DND-41 (cell line): ENCODE data around the gene ZNF217.

Experiments
- CTCF ChIP-seq: IDR thresholded peaks from 2 replicates; pipeline ENCODE4 v1.5.1; 2012; ENCODE audit warnings: borderline replicate concordance, low read length, moderate library complexity, mild to moderate bottlenecking; ENCODE audit not compliant: poor library complexity, severe bottlenecking; ENCODE audit errors: extremely low read depth
- EZH2 ChIP-seq: IDR thresholded peaks from 3 replicates; pipeline ENCODE4 v1.6.1; 2012; ENCODE audit warnings: borderline replicate concordance, low read depth, mild to moderate bottlenecking, moderate library complexity, low read length, inconsistent platforms; ENCODE audit not compliant: severe bottlenecking

DNA sequence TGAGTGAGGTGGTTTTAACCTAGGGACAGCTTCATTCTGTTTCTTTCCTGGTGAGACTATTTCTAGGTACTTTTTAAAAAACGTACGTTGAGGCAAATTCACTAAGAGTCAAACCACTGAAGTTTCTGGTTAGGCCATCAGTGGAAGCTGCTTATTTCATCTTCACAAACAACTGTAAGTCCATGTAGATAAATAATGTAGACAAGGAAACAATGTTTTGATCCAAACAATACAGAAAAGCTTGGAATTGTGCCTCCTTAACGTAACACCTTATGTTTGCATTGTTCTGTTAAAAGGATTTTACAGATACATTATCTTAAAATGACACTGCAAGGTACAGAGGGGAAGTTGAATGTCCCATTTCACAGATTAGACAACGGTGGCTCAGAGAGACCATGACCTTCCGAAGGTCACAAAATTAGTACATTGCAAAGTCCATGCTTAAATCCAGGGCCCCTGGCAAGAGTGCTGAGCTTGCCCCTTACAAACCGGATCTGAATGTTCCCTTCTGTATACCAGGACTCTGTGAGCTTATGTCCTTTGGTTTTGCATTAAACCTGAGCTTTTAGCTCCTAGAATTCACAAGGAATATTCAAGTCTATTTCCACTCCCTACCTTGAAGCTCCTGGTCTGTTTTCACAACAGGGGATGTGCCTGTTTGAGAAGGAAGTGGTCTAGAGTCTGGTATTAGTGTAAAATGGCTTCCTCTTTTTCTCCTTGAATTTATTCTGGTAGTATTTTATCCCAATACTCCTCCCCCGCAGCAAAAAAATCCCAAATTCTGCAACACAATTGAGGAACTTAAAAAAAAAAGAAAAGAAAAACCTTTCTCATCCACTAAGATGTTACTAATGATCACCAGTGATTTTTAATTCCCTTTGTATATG is 28.9 kb upstream of the ZNF217 start:
- TF ChIP-seq CTCF: no peak
- no peak for TF ChIP-seq EZH2
